Endothelial cell of umbilical vein (primary cell): Measurements from ENCODE around the gene KRTAP10-5. TPM values are rescaled to one million over a fixed set of nuclear protein-coding genes. Genes with fewer than 3 reads are reported as not detected.

ENCODE experiments used
- BruUV-seq: library from RNA; stranded (reverse); fragments of 400-500 nt; replicated peaks from 2 replicates; lab custom pipeline; 2021; lab: Mats Ljungman, UMichigan
- CTCF ChIA-PET: fragments of 300-600, 350-600 bp; sonication (Branson Sonifier 250); formaldehyde crosslinking; loops from one replicate; lab custom pipeline; 2021; ENCODE audit warnings: antibody characterized with exemption, inconsistent platforms; lab: Charles Lee
- POLR2A ChIA-PET: fragments of 300-600, 350-600 bp; sonication (Branson Sonifier 250); formaldehyde crosslinking; loops from one replicate; lab custom pipeline; 2021; ENCODE audit warnings: antibody characterized with exemption, inconsistent platforms; lab: Charles Lee
- DNase-seq: peaks from one replicate; pipeline ENCODE4 v3.0.0-alpha.2; 2011; ENCODE audit warnings: low read depth, low spot score
- FAIRE-seq: peaks from 2 replicates; lab custom pipeline; 2011; peaks lifted over from hg19 to GRCh38; lab: Jason Lieb, UNC
- H2AFZ ChIP-seq: 2 replicates; pipeline ENCODE4 v1.6.0; 2012; ENCODE audit warnings: low read depth, low read length, control low read depth, inconsistent platforms
- H3K27ac ChIP-seq: 2 replicates; pipeline ENCODE4 v1.5.1; 2011; ENCODE audit warnings: low read depth, mild to moderate bottlenecking, control low read depth, low read length, moderate library complexity; ENCODE audit not compliant: insufficient read depth
- H3K27me3 ChIP-seq, 2 experiments: 2 replicates each; pipeline versions ENCODE4 v1.6.0 to v1.6.1; 2011; ENCODE audit warnings: low read length in 2 of 2, mixed read lengths in 1 of 2; ENCODE audit not compliant: control insufficient read depth in 2 of 2, insufficient read depth in 2 of 2
- H3K36me3 ChIP-seq, 2 experiments: 2 replicates in 1 of 2; 3 replicates in 1 of 2; pipeline ENCODE4 v1.5.1; 2011; ENCODE audit warnings: low read length in 2 of 2, mild to moderate bottlenecking in 1 of 2, moderate library complexity in 1 of 2; ENCODE audit not compliant: control insufficient read depth in 2 of 2, insufficient read depth in 2 of 2; ENCODE audit errors: extremely low read depth in 1 of 2
- H3K4me1 ChIP-seq: 3 replicates; pipeline ENCODE4 v1.5.1; 2011; ENCODE audit warnings: mild to moderate bottlenecking, low read length; ENCODE audit not compliant: control insufficient read depth, insufficient read depth; ENCODE audit errors: extremely low read depth
- H3K4me2 ChIP-seq: 2 replicates; pipeline ENCODE4 v1.6.1; 2011; ENCODE audit warnings: low read length, control low read depth, mixed read lengths; ENCODE audit not compliant: insufficient read depth
- H3K4me3 ChIP-seq, 3 experiments: fragments of 200-600 bp in 1 of 3; sonication (generic), shearing (Covaris generic) in 1 of 3; replicated peaks in 1 of 3; 2 replicates each; pipeline ENCODE4 v1.5.1; 2011 to 2016; ENCODE audit warnings: control low read depth in 3 of 3, low read length in 3 of 3, mild to moderate bottlenecking in 2 of 3, inconsistent platforms in 1 of 3, low read depth in 1 of 3, moderate library complexity in 1 of 3; ENCODE audit not compliant: insufficient read depth in 1 of 3
- H3K79me2 ChIP-seq: 2 replicates; pipeline ENCODE4 v1.6.0; 2012; ENCODE audit warnings: low read length, inconsistent platforms; ENCODE audit not compliant: control insufficient read depth, insufficient read depth
- H3K9ac ChIP-seq: replicated peaks from 2 replicates; pipeline ENCODE3; 2011; ENCODE audit warnings: low read length, control low read depth; ENCODE audit not compliant: insufficient read depth; ENCODE audit errors: extremely low read depth
- H3K9me1 ChIP-seq: replicated peaks from 3 replicates; pipeline ENCODE4 v1.6.0; 2011; ENCODE audit warnings: mild to moderate bottlenecking, low read length; ENCODE audit not compliant: control insufficient read depth, insufficient read depth; ENCODE audit errors: extremely low read depth
- H3K9me3 ChIP-seq: replicated peaks from 2 replicates; pipeline ENCODE4 v1.5.1; 2012; ENCODE audit warnings: low read length, inconsistent platforms; ENCODE audit not compliant: control insufficient read depth, insufficient read depth
- H4K20me1 ChIP-seq: replicated peaks from 2 replicates; pipeline ENCODE3; 2011; ENCODE audit warnings: mild to moderate bottlenecking, low read length; ENCODE audit not compliant: control insufficient read depth, insufficient read depth; ENCODE audit errors: extremely low read depth
- CTCF ChIP-seq, 2 donors: IDR thresholded peaks; 1 replicate in 1 of 2; 2 replicates in 1 of 2; pipeline ENCODE4 v1.5.1; 2011; ENCODE audit warnings: low read length in 2 of 2, mild to moderate bottlenecking in 2 of 2, moderate library complexity in 2 of 2, control low read depth in 1 of 2, inconsistent platforms in 1 of 2, low read depth in 1 of 2; ENCODE audit not compliant: insufficient read depth in 1 of 2; ENCODE audit errors: extremely low read depth in 1 of 2
- EZH2 ChIP-seq: IDR thresholded peaks from 2 replicates; pipeline ENCODE4 v1.6.1; 2012; ENCODE audit warnings: borderline replicate concordance, low read depth, mild to moderate bottlenecking, moderate library complexity, low read length, inconsistent platforms; ENCODE audit not compliant: severe bottlenecking
- FOS ChIP-seq: IDR thresholded peaks from 2 replicates; pipeline ENCODE4 v1.6.1; 2011; ENCODE audit warnings: mild to moderate bottlenecking, low read length, moderate library complexity, borderline replicate concordance; ENCODE audit not compliant: insufficient read depth
- GATA2 ChIP-seq: IDR thresholded peaks from 2 replicates; pipeline ENCODE4 v1.7.0; 2011; ENCODE audit warnings: low read depth, mild to moderate bottlenecking, moderate library complexity, mixed read lengths, low read length; ENCODE audit not compliant: insufficient read length, insufficient read depth
- JUN ChIP-seq: IDR thresholded peaks from 2 replicates; pipeline ENCODE4 v1.6.1; 2011; ENCODE audit warnings: borderline replicate concordance, low read depth; ENCODE audit not compliant: insufficient read length, insufficient read depth
- MAX ChIP-seq: IDR thresholded peaks from 2 replicates; pipeline ENCODE4 v1.6.1; 2011; ENCODE audit not compliant: insufficient read depth, insufficient read length
- MYC ChIP-seq: IDR thresholded peaks from one replicate; pipeline ENCODE4 v1.6.1; 2011; ENCODE audit warnings: mild to moderate bottlenecking, low read depth, low read length
- POLR2AphosphoS5 ChIP-seq: IDR thresholded peaks from 2 replicates; pipeline ENCODE4 v1.6.1; 2012; ENCODE audit warnings: low read depth, mild to moderate bottlenecking, control low read depth, low read length, moderate library complexity; ENCODE audit not compliant: insufficient read depth
- dilution Hi-C: fragments of 300-500 bp; cut with MboI; formaldehyde crosslinking; loops from one replicate; pipeline ENCODE4 v1.15.0; 2019; ENCODE audit warnings: low sequenced_read_pairs; ENCODE audit not compliant: extremely low pct_ligation_motif_present
- intact Hi-C: fragments of 100-400 bp; cut with micrococcal nuclease; formaldehyde crosslinking; loops from one replicate; pipeline ENCODE4 v1.10.0; 2022
- polyA plus RNA-seq, 4 experiments: library from polyadenylated mRNA; depleted of rRNA in 3 of 4; stranded (reverse) in 3 of 4; unstranded in 1 of 4; fragments of >200 nt; gene quantifications; 2 replicates each; pipeline versions ENCODE4 v1.2.1 to v1.2.3, GENCODE V29; 2011 to 2012; ENCODE audit warnings: missing spikeins in 1 of 4
- total RNA-seq: library from RNA; stranded (reverse); gene quantifications from 2 replicates; pipeline ENCODE4 v1.2.3, GENCODE V29; 2021

KRTAP10-5 gene
- total and polyA plus RNA-seq, 2 donors (not counting 3 experiments of a cell fraction or from before 2014, with no cell fraction given), result not detected

DNA sequence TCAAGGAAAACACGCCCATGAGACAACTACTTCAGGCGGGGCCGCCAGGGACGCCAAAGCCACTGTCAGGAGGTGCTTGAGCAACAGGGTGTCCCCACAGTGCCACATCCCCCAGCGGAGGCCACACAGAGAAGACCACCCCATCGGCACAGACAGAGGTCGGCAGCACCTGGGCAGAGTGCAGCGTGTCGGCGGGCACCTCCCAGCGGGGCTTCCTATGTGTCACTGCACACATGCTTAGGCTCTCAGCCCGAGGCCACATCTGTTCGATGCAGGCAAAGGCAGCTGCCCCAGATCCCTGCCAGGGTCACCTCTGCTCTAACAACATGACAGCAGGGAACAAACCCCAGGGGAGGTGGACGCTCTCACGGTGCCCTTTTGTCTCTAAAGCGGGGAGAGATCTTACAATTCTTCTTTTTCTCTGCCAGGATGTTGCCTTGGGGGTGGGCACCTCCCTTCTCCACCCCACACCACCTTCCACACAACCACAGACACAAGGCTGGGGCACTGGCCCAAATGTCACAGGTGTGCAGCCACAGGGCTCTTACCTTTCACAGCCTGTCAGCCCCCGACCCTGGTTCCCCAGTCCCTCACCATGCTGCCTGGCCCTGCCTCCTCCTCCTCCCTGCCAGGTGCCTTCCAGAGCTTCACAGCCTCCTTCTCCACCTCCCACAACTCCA, 35.6 kb upstream of the KRTAP10-5 start:
- Histone ChIP-seq H3K4me1 (no peaks in the 10 kb centered on the region), H4K20me1 (no peaks in the 10 kb centered on the region), H3K4me2 (no peak overlapping the region), H3K27ac (no peak overlapping the region), H3K9ac (no peak overlapping the region), H3K36me3 (no peaks in the 10 kb centered on the region), H3K9me3 (peaks cover 5% of the 10 kb centered on the region), H3K27me3 (no peaks in the 10 kb centered on the region), H3K9me1 (no peaks in the 10 kb centered on the region), H2AFZ (no peak overlapping the region), H3K79me2 (no peaks in the 10 kb centered on the region), H3K4me3 (no peak overlapping the region)
- DNase-seq (no peak), FAIRE-seq (no peak)
- no TSS peak for BruUV-seq
- ChIA-PET POLR2A (no interaction called here), CTCF (no interaction called here)
- dilution Hi-C loops (no loop called here), intact Hi-C loops (no loop called here)
- TF ChIP-seq FOS, result no peak
- TF ChIP-seq EZH2, result no peak
- no peak for TF ChIP-seq CTCF (IDR thresholded peaks at IDR 0.05; ENCODE audit: extremely low read depth in 1 of 2, insufficient read depth in 1 of 2, low read depth in 1 of 2, low read length in 2 of 2)
- no peak for TF ChIP-seq JUN
- TF ChIP-seq MYC, result no peak
- TF ChIP-seq MAX, result no peak
- no peak for TF ChIP-seq POLR2AphosphoS5
- TF ChIP-seq GATA2, result no peak
